ENCODE measurements around the gene ADCYAP1R1.
"Not testable (repeated sequence)": the region's sequence is repeated elsewhere in the genome, so short reads cannot be mapped to it uniquely, and the experiment has no call there.

DNA sequence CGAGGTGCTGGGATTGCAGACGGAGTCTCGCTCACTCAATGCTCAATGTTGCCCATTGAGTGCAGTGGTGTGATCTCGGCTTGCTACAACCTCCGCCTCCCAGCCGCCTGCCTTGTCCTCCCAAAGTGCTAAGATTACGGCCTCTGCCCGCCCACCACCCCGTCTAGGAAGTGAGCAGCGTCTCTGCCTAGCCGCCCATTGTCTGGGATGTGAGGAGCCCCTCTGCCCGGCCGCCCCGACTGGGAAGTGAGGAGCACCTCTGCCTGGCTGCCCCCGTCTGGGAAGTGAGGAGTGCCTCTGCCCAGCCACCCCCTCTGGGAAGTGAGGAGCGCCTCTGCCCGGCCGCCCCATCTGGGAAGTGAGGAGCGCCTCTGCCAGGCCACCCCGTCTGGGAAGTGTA, 101.2 kb downstream of the ADCYAP1R1 start:
- TF ChIP-seq EP300, POLR2A (IDR thresholded peaks at IDR 0.05): not testable (repeated sequence)
- TF ChIP-seq, protein P1, sequence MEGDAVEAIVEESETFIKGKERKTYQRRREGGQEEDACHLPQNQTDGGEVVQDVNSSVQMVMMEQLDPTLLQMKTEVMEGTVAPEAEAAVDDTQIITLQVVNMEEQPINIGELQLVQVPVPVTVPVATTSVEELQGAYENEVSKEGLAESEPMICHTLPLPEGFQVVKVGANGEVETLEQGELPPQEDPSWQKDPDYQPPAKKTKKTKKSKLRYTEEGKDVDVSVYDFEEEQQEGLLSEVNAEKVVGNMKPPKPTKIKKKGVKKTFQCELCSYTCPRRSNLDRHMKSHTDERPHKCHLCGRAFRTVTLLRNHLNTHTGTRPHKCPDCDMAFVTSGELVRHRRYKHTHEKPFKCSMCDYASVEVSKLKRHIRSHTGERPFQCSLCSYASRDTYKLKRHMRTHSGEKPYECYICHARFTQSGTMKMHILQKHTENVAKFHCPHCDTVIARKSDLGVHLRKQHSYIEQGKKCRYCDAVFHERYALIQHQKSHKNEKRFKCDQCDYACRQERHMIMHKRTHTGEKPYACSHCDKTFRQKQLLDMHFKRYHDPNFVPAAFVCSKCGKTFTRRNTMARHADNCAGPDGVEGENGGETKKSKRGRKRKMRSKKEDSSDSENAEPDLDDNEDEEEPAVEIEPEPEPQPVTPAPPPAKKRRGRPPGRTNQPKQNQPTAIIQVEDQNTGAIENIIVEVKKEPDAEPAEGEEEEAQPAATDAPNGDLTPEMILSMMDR (IDR thresholded peaks at IDR 0.05): not testable (repeated sequence)
